PFSK-1 (cell line): ENCODE data around the gene GON4L.

Source experiments
- FOXP2 ChIP-seq: optimal IDR thresholded peaks from 2 replicates; pipeline ENCODE3; 2011; ENCODE audit warnings: borderline replicate concordance, control low read depth, inconsistent platforms; ENCODE audit not compliant: insufficient read depth; ENCODE audit errors: extremely low read length, extremely low read depth
- POLR2AphosphoS5 ChIP-seq: IDR thresholded peaks from 2 replicates; pipeline ENCODE4 v1.6.1; 2012; ENCODE audit warnings: low read depth, mild to moderate bottlenecking, control low read depth, low read length, moderate library complexity
- REST ChIP-seq, 2 experiments: IDR thresholded peaks; 2 replicates each; pipeline versions ENCODE4 v1.6.1 to v1.8.0; 2011 to 2012; ENCODE audit warnings: low read depth in 2 of 2, low read length in 2 of 2, control low read depth in 1 of 2, inconsistent platforms in 1 of 2, mild to moderate bottlenecking in 1 of 2, moderate library complexity in 1 of 2; ENCODE audit not compliant: insufficient read depth in 1 of 2
- SIN3A ChIP-seq: IDR thresholded peaks from 2 replicates; pipeline ENCODE4 v1.6.1; 2012; ENCODE audit warnings: mild to moderate bottlenecking, low read length, moderate library complexity, borderline replicate concordance; ENCODE audit not compliant: insufficient read depth
- TAF1 ChIP-seq: IDR thresholded peaks from 2 replicates; pipeline ENCODE4 v1.6.1; 2012; ENCODE audit warnings: low read length, control low read depth, borderline replicate concordance; ENCODE audit not compliant: insufficient read depth

GRCh38 chr1:155794605-155795245 is 62.3 kb downstream of the GON4L start:
- TF ChIP-seq REST (IDR thresholded peaks at IDR 0.05; ENCODE audit: insufficient read depth in 1 of 2, low read depth in 2 of 2, low read length in 2 of 2), result no peak
- TF ChIP-seq SIN3A, result no peak
- no peak for TF ChIP-seq POLR2AphosphoS5
- TF ChIP-seq FOXP2, result no peak
- TF ChIP-seq TAF1, result no peak
